Astrocyte of the spinal cord (primary cell): ENCODE measurements around the gene ARHGAP22.

ENCODE experiments used
- DNase-seq: peaks from one replicate; pipeline ENCODE4 v3.0.0; 2011; ENCODE audit warnings: low read depth, low spot score
- H3K4me3 ChIP-seq: 2 replicates; pipeline ENCODE4 v1.5.1; 2011; ENCODE audit warnings: low read depth, mild to moderate bottlenecking, low read length, moderate library complexity
- in situ Hi-C: cut with HindIII; loops from 2 replicates; pipeline ENCODE4 v1.10.0; 2017; ENCODE audit warnings: low sequenced_read_pairs
- TF ChIP-seq, protein P1 (sequence below): IDR thresholded peaks from 2 replicates; pipeline ENCODE4 v1.5.1; 2012; ENCODE audit warnings: low read depth, mild to moderate bottlenecking, low read length, inconsistent platforms

Gene ARHGAP22

DNA sequence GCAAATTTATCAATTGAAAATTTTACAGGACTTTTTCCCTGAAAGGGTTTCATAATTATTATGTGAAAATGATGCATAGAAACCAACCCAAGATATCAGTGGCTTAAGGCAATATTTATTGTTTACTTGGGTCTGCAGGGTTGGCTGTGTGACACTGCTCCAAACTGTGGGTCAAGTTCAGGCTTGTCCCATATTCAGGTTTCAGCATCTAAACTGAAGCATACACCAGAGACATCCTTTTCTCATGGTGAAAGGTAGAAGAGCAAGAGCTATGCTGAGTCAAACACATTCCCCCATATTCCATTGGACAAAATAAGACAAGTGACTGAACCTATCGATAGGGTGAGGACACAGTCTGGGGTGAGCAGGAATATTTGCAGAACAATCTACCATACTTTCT lies 187.5 kb downstream of the ARHGAP22 start:
- TF ChIP-seq, protein P1, sequence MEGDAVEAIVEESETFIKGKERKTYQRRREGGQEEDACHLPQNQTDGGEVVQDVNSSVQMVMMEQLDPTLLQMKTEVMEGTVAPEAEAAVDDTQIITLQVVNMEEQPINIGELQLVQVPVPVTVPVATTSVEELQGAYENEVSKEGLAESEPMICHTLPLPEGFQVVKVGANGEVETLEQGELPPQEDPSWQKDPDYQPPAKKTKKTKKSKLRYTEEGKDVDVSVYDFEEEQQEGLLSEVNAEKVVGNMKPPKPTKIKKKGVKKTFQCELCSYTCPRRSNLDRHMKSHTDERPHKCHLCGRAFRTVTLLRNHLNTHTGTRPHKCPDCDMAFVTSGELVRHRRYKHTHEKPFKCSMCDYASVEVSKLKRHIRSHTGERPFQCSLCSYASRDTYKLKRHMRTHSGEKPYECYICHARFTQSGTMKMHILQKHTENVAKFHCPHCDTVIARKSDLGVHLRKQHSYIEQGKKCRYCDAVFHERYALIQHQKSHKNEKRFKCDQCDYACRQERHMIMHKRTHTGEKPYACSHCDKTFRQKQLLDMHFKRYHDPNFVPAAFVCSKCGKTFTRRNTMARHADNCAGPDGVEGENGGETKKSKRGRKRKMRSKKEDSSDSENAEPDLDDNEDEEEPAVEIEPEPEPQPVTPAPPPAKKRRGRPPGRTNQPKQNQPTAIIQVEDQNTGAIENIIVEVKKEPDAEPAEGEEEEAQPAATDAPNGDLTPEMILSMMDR: no peak
- no peak for DNase-seq
- in situ Hi-C loops: no loop called here
- no peak overlapping the region for H3K4me3 ChIP-seq

DNA sequence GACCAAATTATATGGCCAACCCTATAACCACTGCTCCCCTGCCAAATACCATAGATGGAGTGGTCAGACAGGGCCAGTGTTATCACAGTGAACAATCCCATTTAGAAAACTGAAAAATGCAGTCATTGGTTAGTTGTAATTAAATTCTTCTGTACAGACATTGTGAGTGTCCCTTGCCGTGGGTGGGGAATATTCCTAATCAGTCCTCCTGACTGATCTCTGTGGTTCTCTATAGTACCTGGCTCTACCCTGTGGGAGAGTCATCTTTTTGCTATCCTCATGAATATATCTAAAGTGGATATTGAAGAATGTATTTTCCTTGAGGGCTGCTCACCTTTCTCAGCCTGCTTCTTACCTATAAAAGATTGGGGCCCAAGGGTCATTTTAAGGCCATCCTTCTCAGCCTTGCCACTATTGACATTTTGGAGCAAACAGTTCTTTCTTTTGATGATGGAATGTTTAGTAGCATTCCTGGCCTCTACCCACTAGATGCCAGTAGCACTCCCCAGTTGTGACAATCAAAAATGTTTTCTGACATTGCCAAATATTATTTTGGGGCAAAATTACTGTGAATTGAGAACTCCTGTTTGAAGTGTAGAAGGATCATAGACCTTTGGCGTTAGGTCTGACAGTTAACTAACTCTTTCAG lies 188.2 kb downstream of the ARHGAP22 start:
- no peak for DNase-seq
- no peak overlapping the region for H3K4me3 ChIP-seq
- in situ Hi-C loops: no loop called here
- TF ChIP-seq, protein P1: no peak

DNA sequence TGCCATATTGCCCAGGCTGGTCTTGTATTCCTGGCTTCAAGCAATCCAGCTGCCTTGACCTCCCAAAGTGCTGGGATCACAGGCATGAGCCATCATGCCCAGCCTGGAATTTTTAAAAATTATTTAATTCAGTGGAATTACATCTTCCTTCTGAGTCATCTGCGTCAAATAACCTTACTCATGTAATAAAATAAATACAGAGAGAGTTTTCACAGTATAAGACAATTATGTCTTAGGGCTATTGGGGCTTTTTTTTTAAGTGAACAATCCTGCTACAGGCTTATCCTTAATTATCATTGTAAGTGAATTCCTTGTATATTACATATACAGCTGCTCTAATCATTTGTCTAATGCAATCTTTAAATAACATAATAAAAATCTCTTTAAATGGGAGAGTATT lies 190.1 kb downstream of the ARHGAP22 start:
- DNase-seq: peak; percentile 35
- H3K4me3 ChIP-seq: no peak overlapping the region
- in situ Hi-C loops: no loop called here
- TF ChIP-seq, protein P1: no peak

DNA sequence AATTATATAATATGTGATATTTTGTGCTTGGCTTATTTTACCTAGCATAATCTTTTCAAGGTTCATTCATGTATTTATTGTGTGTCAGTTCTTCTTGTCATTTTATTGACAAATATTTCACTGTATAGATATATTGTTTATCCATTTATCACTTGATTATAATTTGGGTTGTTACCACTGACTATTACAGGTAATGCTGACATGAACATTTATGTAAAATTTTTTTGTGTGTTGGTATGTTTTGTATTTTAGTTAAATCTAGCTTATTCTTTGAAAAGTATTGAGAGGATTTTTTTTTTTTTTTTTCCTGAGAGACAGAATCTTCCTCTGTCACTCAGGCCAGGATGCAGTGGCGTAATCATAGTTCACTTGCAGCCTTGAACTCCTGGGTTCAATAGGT lies 190.7 kb downstream of the ARHGAP22 start:
- in situ Hi-C loops: no loop called here
- no peak overlapping the region for H3K4me3 ChIP-seq
- DNase-seq: no peak
- TF ChIP-seq, protein P1: no peak

DNA sequence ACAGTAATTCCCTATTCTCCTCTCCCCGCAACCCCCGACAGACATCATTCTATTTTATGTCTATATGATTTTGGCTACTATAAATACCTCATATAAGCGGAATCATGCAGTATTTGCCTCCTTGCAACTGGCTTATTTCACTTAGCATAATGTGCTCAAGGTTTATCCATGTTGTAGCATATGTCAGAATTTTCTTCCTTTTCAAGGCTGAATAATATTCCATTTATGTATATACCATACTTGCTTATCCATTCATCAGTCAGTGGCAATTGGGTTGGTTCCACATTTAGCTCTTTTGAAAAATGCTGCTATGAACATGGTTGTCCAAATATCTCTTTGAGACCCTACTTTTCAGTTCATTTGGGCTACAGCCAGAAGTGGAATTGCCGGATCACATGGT lies 191.9 kb downstream of the ARHGAP22 start:
- DNase-seq: no peak
- in situ Hi-C loops: no loop called here
- no peak overlapping the region for H3K4me3 ChIP-seq
- TF ChIP-seq, protein P1: no peak

DNA sequence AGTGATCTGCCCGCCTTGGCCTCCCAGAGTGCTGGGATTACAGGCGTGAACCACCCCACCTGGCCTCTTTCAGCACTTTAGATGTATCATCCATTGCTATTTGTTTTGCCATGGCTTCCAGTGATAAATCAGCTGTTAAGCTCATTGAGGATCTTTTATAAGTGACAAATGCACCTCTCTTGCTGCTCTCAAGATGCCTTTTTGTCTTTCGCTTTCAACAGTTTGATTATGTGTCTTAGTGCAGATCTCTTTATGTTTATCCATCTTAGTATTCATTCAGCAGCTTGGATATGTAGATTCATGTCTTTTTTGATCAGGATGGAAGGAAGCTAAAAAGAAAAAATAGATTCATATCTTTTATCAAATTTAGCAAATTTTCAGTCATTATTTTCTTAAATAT lies 192.8 kb downstream of the ARHGAP22 start:
- in situ Hi-C loops: no loop called here
- TF ChIP-seq, protein P1: no peak
- no peak for DNase-seq
- H3K4me3 ChIP-seq: no peak overlapping the region
